Measurements from ENCODE around the gene DEK. TPM values are rescaled to one million over a fixed set of nuclear protein-coding genes. Genes with fewer than 3 reads are reported as not detected.
A peak's percentile ranks its signal among the peaks of the same experiment; 100 is the strongest.

The DEK gene
- polyA plus RNA-seq, 1 of the 3 experiments (the other 2 are of a cell fraction), result 34.2 TPM

DNA sequence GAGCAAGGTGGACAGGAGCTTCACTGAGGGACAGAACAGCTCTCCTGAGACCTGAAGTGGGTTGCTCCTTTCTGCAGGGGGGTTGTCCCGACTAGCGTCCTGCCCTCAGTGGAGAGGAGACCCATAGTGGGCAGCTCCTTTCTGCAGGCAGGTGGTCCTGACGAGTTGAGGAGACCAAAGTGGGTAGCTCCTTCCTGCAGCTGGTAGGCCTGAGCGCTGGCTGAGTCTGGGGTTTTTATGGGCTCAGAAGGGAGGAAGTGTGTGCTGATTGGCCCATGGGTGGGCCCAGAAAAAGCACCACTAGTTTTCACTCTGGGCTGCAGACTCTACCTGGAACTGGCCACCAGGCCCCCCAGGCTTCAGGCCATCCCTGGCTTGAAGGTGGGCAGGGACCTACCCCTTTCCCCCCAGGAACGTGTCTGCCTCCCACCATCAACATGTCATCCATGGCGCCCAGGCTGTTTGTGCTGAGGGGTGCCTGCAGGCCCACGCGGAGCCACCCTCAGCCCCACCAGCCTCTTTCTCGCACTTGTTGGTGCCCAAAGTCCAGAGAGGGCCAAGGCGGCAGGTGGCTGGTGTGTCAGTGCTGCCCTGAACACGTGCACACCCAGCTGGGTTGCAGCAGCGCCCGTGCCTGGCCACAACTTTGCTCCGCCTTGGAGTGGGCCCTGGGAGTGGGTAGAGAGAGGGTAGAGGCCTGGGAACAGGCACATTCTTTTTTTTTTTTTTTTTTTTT, 1.6 kb upstream of the DEK start:
- ChIA-PET CTCF (interaction anchor here (0.9 to 1.4 kb wide), 2 partner anchors 15 to 36 kb away, joined by 3 to 4 read pairs; no protein-coding TSS in a partner anchor), POLR2A (no interaction called here)
- Histone ChIP-seq H3K9me3 (no peaks in the 10 kb centered on the region), H3K9ac (no peak overlapping the region), H3K4me1 (ENCODE audit: control insufficient read depth in 1 of 2, insufficient read depth in 2 of 2, low read depth in 1 of 2, low read length in 1 of 2) (peaks cover 9 to 11% of the 10 kb centered on the region in 2 experiments; a peak in 3 of 4 replicates), H3K27ac (ENCODE audit: low read depth in 2 of 2, low read length in 1 of 2) (no peak overlapping the region), H3K79me2 (ENCODE audit: insufficient read depth) (peaks cover 32% of the 10 kb centered on the region), H3K4me3 (ENCODE audit: low read depth in 2 of 2, low read length in 1 of 2) (no peak overlapping the region), H3K27me3 (ENCODE audit: insufficient read depth) (no peaks in the 10 kb centered on the region), H3K9me2 (no peaks in the 10 kb centered on the region), H2AFZ (ENCODE audit: low read depth) (no peak overlapping the region), H3F3A (replicated peaks; ENCODE audit: insufficient read depth) (peaks cover 8% of the 10 kb centered on the region), H3K4me2 (no peak overlapping the region), H4K20me1 (ENCODE audit: insufficient read depth) (peaks cover 22% of the 10 kb centered on the region), H3K36me3 (replicated peaks in 1 of 2; ENCODE audit: control insufficient read depth in 1 of 2, insufficient read depth in 2 of 2, low read length in 1 of 2) (no peaks in the 10 kb centered on the region)
- TF ChIP-seq FOXJ3 (CRISPR knock-in tag; IDR thresholded peaks at IDR 0.05), result no peak
- no peak for TF ChIP-seq POLR2AphosphoS5 (IDR thresholded peaks at IDR 0.05; ENCODE audit: low read depth, low read length)
- no peak for TF ChIP-seq RXRA (IDR thresholded peaks at IDR 0.05; ENCODE audit: borderline replicate concordance, low read depth)
- TF ChIP-seq JUND (IDR thresholded peaks at IDR 0.05), result no peak
- TF ChIP-seq, protein P1, sequence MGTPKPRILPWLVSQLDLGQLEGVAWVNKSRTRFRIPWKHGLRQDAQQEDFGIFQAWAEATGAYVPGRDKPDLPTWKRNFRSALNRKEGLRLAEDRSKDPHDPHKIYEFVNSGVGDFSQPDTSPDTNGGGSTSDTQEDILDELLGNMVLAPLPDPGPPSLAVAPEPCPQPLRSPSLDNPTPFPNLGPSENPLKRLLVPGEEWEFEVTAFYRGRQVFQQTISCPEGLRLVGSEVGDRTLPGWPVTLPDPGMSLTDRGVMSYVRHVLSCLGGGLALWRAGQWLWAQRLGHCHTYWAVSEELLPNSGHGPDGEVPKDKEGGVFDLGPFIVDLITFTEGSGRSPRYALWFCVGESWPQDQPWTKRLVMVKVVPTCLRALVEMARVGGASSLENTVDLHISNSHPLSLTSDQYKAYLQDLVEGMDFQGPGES (IDR thresholded peaks at IDR 0.05; ENCODE audit: low read depth, low read length), result no peak
- TF ChIP-seq, protein P2, sequence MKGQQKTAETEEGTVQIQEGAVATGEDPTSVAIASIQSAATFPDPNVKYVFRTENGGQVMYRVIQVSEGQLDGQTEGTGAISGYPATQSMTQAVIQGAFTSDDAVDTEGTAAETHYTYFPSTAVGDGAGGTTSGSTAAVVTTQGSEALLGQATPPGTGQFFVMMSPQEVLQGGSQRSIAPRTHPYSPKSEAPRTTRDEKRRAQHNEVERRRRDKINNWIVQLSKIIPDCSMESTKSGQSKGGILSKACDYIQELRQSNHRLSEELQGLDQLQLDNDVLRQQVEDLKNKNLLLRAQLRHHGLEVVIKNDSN (IDR thresholded peaks at IDR 0.05; ENCODE audit: borderline replicate concordance, low read depth), result no peak
- no peak for TF ChIP-seq FOSL2 (IDR thresholded peaks at IDR 0.05; ENCODE audit: borderline replicate concordance, low read depth)
- TF ChIP-seq RFX5 (IDR thresholded peaks at IDR 0.05; ENCODE audit: low read length), result no peak
- no peak for TF ChIP-seq EP300 (IDR thresholded peaks at IDR 0.05; ENCODE audit: borderline replicate concordance in 1 of 2, low read depth in 1 of 2, low read length in 1 of 2)
- no peak for DNase-seq
- 93% methylated on average over 10 of the region's 14 CpGs for WGBS (ENCODE audit: low lambda C conversion rate)

DNA sequence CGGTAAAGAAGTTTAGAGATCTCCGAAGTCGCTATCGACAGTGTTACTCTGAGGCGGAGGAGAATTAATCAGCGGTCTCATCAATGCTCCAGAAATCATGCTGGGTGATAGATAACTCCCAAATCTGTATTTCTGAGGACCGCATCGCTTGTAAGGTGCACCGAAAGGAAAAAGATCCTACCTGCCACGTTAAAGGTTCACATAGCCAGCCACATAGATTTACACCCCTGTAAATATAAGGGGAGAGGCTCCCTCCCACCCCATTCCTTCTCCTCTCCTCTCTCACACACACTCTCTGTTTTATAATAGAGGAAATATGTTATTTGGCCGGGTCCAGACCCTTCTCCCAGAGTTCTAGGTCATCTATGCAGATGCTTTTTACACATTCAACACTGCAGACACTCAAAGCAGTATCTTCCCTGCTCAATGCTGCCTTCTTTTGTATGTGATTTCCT, 620 bp upstream of the DEK start:
- WGBS (ENCODE audit: low lambda C conversion rate), result 6% methylated on average over 11 of the region's 11 CpGs
- Histone ChIP-seq H3K9ac (peak overlapping the region; percentile 92), H3K4me1 (ENCODE audit: control insufficient read depth in 1 of 2, insufficient read depth in 2 of 2, low read depth in 1 of 2, low read length in 1 of 2) (peaks cover 17 to 18% of the 10 kb centered on the region in 2 experiments; a peak in 3 of 4 replicates), H3K79me2 (ENCODE audit: insufficient read depth) (peaks cover 42% of the 10 kb centered on the region), H2AFZ (ENCODE audit: low read depth) (peak overlapping the region; percentile 89), H3K27ac (ENCODE audit: low read depth in 2 of 2, low read length in 1 of 2) (peak overlapping the region; percentile 86 to 88), H4K20me1 (ENCODE audit: insufficient read depth) (peaks cover 32% of the 10 kb centered on the region), H3K36me3 (replicated peaks in 1 of 2; ENCODE audit: control insufficient read depth in 1 of 2, insufficient read depth in 2 of 2, low read length in 1 of 2) (no peaks in the 10 kb centered on the region), H3K9me2 (no peaks in the 10 kb centered on the region), H3K4me3 (ENCODE audit: low read depth in 2 of 2, low read length in 1 of 2) (peak overlapping the region; percentile 88 to 93), H3F3A (replicated peaks; ENCODE audit: insufficient read depth) (peaks cover 8% of the 10 kb centered on the region), H3K4me2 (peak overlapping the region; percentile 83), H3K9me3 (no peaks in the 10 kb centered on the region), H3K27me3 (ENCODE audit: insufficient read depth) (no peaks in the 10 kb centered on the region)
- DNase-seq, result peak; percentile 52
- TF ChIP-seq GABPA (IDR thresholded peaks at IDR 0.05; ENCODE audit: low read depth) (no peak), JUND (IDR thresholded peaks at IDR 0.05) (no peak), NFIC (IDR thresholded peaks at IDR 0.05; ENCODE audit: borderline replicate concordance) (no peak), SIN3A (IDR thresholded peaks at IDR 0.05; ENCODE audit: borderline replicate concordance, low read depth, low read length) (peak; percentile 55; the same call in 1 of the 2 replicates), RXRA (IDR thresholded peaks at IDR 0.05; ENCODE audit: borderline replicate concordance, low read depth) (no peak), YY1 (IDR thresholded peaks at IDR 0.05; ENCODE audit: low read depth) (no peak), TCF12 (IDR thresholded peaks at IDR 0.05) (no peak), EP300 (IDR thresholded peaks at IDR 0.05; ENCODE audit: borderline replicate concordance in 1 of 2, low read depth in 1 of 2, low read length in 1 of 2) (no peak), FOXM1 (IDR thresholded peaks at IDR 0.05; ENCODE audit: low read depth) (no peak)
- TF ChIP-seq, protein P3, sequence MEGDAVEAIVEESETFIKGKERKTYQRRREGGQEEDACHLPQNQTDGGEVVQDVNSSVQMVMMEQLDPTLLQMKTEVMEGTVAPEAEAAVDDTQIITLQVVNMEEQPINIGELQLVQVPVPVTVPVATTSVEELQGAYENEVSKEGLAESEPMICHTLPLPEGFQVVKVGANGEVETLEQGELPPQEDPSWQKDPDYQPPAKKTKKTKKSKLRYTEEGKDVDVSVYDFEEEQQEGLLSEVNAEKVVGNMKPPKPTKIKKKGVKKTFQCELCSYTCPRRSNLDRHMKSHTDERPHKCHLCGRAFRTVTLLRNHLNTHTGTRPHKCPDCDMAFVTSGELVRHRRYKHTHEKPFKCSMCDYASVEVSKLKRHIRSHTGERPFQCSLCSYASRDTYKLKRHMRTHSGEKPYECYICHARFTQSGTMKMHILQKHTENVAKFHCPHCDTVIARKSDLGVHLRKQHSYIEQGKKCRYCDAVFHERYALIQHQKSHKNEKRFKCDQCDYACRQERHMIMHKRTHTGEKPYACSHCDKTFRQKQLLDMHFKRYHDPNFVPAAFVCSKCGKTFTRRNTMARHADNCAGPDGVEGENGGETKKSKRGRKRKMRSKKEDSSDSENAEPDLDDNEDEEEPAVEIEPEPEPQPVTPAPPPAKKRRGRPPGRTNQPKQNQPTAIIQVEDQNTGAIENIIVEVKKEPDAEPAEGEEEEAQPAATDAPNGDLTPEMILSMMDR (IDR thresholded peaks at IDR 0.05), result peak; percentile 4; the same call in 1 of the 2 replicates
- POLR2A ChIA-PET, result no interaction called here
- CTCF ChIA-PET, result interaction anchor here (0.9 to 1.4 kb wide), 2 partner anchors 16 to 37 kb away, joined by 3 to 4 read pairs; no protein-coding TSS in a partner anchor

All from SK-N-SH (cell line).